ENCODE results near the gene RALGPS2.

RALGPS2 gene

DNA sequence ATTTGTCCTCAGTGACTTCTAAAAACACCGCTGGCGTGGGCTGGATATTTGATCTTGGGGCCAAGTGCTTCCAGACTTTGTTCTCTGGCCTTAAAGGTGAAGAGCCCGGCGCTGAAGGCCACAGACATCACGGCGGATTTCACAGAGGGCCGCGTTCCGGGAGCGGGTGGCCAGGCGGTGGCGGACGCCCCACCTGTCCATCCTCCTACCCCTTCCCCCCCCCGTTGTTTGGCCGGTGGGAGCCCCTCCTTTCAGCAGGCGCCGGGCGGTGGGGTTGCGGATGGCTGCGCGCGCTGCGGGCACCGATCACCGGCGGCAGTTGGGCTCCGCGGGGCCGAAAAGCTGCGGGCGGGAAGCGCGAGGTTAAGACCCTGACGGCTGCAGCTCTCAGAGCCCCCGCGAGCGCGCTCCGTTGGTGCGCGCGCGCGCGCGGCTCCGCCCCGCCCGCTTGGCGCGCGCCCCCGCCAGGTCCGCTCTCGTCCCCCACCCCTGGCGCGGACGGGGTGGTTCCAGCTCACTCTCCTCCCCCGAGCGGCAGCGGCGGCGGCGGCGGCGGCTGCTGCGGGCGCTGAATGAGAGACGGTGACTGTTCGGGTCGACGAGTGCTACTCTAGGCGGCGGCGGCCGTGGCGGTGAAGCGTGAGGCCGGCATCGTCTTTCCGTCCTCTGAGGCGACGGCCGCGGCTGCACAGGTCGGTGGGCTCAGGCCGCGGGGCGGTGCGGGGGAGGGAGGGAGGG is at the start of gene RALGPS2:
Gene RALGPS2, plus strand, starts transcription at position 517 of the 738 bp plus-strand sequence. CDS start 51,521 bp downstream, outside the sequence.
- DNase-seq: peak; percentile 14

GRCh38 chr1:178679237-178679636 is 45.8 kb upstream of the RALGPS2 start:
- DNase-seq: no peak

- no peak for DNase-seq
Measured at GRCh38 chr1:178682429-178682828, 42.6 kb upstream of the RALGPS2 start.

- no peak for DNase-seq
Measured at GRCh38 chr1:178682886-178683285, 42.2 kb upstream of the RALGPS2 start.

DNA sequence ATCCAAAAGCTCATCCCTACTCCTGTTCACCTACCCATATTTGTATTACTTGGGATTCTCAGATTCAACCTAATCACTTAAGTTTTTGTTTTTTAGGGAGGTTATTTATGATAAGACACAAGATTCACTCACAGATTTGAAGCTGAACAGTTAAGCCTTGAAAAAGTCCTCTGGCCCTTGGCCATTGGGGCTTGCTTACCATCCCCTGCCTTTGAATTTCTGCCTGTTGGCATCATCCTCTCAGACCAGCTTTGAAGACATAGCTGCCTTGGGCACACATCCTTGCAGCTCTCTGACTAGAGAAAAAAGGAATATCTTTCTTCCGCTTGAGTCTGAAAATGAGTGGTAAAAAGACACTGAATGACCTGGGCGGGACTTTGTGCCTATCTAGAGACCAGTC is 41.8 kb upstream of the RALGPS2 start:
- DNase-seq: no peak

- DNase-seq: no peak
Measured at GRCh38 chr1:178684111-178684510, 40.9 kb upstream of the RALGPS2 start.

GRCh38 chr1:178684542-178685000 is 40.5 kb upstream of the RALGPS2 start:
- DNase-seq: no peak

DNA sequence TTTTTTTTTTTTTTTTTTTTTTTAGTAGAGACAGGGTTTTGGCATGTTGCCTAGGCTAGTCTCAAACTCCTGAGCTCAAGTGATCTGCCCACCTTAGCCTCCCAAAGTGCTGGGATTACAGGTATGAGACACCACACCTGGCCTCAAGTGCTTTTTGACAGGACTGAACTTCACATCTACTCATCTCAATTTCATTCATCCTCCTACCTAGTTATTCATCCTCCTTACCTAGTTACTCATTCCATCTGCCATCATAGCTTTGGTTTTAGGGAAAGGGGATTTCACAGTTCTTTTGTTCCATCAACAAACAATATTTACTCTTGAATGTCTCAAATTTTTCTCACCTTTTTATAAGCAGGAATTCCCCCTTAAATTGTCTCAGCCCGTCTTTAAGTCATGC is 38.6 kb upstream of the RALGPS2 start:
- DNase-seq: no peak

DNA sequence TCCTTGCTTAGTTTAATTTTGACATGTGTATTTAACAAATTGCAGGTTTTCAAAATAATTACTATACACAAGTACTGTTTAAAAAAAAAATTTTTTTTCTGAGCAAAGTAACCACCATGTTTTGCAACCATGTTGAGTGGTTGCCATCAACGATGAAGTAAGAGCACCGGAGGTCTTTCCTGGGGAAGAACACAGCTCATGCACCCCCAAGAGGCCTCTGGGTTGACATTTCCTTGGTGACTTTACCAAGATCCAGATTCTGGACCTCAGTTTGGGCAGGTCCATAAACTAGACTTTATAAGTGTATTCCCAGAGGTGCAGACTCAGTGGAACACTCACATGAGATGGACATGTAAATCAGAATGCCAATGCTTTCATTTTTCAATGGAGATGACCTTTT is 36.8 kb upstream of the RALGPS2 start:
- no peak for DNase-seq

- DNase-seq: no peak
Measured at GRCh38 chr1:178689769-178690168, 35.3 kb upstream of the RALGPS2 start.

GRCh38 chr1:178690496-178690895 is 34.5 kb upstream of the RALGPS2 start:
- no peak for DNase-seq

DNA sequence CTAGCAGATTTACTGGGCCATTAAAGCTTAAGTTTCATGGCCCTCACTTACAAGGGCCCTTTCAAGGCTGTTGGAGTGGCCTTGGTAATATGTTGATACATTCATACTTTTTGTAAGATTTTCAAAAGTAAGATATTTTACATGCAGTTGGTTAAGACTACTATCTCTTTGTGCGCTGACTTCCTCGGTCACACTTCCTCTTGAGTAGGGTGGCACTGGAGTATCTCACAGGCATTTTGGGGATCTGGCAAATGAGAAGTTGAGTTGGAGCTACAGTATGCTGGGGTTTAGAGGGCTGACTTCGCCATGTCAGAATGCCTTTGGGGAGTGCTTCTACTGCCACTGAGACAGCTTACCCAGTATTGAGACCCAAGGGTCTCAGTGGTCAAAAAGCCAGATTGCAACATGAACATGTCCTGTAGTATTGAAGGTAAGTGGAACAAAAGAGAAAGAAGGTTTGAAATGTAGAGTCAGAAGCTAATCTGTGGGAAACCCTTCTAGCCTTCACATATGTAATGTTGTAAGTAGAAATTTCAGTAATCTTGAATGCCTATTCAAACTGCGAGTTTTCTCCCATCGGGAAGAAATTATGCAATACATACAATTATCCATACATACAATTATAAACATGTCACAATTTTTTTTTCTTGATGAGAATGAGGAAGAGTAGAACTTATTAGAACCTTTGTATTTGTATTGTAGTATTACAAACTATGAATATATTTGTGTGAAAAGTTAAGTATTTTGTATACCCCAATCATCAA is 32.3 kb upstream of the RALGPS2 start:
- DNase-seq: no peak

GRCh38 chr1:178693366-178693765 is 31.7 kb upstream of the RALGPS2 start:
- DNase-seq: no peak

- DNase-seq: no peak
Measured at GRCh38 chr1:178694923-178695525, 30.0 kb upstream of the RALGPS2 start.

DNA sequence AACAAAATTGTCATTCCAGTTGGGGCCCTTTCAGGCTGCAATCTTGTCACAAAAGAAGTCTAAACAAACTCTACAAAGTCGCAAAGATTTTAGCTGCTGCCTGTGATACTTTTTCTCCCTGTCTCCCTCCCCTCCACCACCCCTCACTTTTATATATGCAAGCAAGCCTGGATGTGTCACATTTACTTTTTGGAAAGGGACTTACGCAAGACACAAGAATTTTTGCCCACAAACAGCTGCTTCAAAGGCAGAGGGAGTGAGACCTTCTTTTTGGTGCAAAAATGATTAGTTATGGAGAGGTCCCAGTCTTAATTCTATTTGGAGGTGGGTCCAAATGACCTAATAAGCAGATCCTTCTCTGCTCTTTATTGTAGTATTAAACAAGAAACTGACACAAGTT is 22.9 kb upstream of the RALGPS2 start:
- no peak for DNase-seq

DNA sequence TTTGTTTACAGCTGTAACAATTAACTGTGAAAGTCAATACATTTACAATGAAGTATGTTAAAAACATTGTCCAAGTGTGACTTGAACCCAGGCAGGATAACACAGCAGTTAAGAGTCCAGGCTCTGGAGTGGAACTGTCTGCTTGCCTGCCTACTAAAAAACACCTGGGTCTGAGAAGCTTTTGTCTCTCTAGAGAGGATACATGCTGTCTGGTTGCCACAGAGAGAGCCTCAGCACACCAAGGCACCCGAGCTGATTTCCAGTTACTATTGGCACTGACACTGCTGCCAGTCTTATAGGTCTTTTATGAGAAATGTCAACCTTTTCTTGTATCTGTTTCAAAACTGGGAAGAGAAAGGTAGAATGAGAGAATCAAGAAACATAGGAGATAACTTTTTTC is 20.2 kb upstream of the RALGPS2 start:
- DNase-seq: no peak

- DNase-seq: no peak
Measured at GRCh38 chr1:178706432-178706831, 18.6 kb upstream of the RALGPS2 start.

- no peak for DNase-seq
Measured at GRCh38 chr1:178713259-178713658, 11.8 kb upstream of the RALGPS2 start.

- no peak for DNase-seq
Measured at GRCh38 chr1:178714453-178714852, 10.6 kb upstream of the RALGPS2 start.

DNA sequence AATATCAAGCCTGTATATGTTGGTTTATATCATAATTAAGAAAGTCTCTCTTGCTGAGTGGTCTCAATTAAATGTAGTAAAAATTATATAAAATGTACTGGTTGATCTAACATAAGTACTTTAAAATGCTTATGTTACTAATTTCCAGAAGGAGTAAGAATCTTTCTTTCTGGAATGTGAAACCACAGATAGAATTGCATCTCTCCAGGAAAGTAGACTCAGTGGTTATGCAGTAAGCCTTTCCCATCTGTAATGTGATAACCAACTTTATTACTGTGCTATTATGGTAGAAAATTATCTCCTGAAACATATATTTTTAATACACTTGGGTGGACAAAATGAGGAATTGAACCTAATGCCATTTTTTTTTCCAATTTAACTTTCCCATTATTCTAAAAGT is 8.9 kb upstream of the RALGPS2 start:
- DNase-seq: no peak

DNA sequence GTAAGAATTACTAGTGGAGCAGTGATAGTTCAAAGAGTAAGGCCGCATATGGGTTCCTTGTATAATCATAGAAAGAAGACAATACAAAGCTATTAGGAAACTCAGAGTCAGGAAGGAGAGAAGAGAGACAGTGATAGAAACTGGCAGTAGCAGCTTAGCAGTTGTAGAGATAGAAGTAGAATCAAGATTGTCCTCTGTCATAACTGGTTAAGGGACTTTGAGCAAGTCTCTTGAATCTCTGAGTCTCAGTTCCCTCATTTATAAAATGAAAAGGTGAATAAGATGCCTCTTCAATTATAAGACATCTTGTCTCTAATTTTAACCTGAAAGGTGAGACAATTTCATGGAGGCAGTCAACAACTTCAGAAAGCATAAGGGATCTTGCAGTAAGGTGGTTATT is 6.5 kb upstream of the RALGPS2 start:
- no peak for DNase-seq

- DNase-seq: no peak
Measured at GRCh38 chr1:178723546-178723945, 1.5 kb upstream of the RALGPS2 start.

DNA sequence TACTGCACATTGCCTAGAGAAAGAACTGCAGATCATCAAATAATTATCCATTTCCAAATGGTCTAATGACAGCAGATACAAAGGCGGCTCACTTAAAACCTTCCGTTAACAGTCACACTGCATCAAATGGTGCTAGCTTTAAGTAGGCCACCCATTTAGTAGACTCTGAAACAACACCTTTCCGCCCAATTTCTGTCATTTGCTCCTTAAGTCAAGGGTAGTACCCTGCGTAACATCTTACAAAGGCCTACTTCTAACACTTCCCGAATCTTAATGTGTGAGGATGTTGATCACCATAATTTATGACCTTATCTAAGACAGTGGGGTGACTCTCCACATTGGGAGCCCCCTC is 692 bp upstream of the RALGPS2 start:
- no peak for DNase-seq

GRCh38 chr1:178725466-178726086 is 532 bp downstream of the RALGPS2 start:
- DNase-seq: no peak

Data from DMS79 (cell line).